ENCODE results near the gene SYT9. TPM values are rescaled to one million over a fixed set of nuclear protein-coding genes. Genes with fewer than 3 reads are reported as not detected.

SYT9 gene
- total and polyA plus RNA-seq, 8 donors: 0.10 to 0.89 (median 0.31) TPM; not detected in 3

DNA sequence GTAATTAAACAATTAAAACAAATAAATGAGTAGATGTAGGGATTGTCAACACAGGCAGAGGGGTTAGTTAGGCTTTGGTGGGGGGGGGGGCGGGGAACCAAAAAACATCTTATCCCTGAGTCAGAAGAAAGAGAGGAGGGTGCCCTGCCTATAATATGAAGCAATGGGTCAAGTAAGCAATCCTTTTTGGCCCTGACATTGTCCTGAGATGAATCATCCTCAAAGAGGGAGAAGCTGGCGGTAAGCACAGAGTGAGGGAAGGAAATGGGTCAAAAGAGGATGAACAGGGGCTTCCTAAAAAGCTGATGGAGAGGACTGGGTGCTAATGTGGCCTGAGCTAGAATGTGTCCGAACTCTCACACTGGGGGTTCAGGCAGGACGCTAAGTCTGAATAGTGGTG lies 238.3 kb downstream of the SYT9 start:
- Histone ChIP-seq H3K4me3 (no peak overlapping the region), H3K4me1 (peaks cover 0 to 10% (median 3%) of the 10 kb centered on the region in 4 donors), H3K36me3 (peaks cover 0 to 4% (median 0%) of the 10 kb centered on the region in 4 donors), H3K27me3 (no peaks in the 10 kb centered on the region), H3K9me3 (no peaks in the 10 kb centered on the region), H3K27ac (peak overlapping the region in 1 of 5 donors; percentile 32)
- DNase-seq: no peak
- WGBS, 5 donors: 76 to 91% (median 87%) methylated on average over 4 of the region's 4 CpGs
- TF ChIP-seq POLR2AphosphoS5 (IDR thresholded peaks at IDR 0.05) (no peak), EP300 (IDR thresholded peaks at IDR 0.05) (no peak), POLR2A (IDR thresholded peaks at IDR 0.05) (no peak)
- TF ChIP-seq, protein P1, sequence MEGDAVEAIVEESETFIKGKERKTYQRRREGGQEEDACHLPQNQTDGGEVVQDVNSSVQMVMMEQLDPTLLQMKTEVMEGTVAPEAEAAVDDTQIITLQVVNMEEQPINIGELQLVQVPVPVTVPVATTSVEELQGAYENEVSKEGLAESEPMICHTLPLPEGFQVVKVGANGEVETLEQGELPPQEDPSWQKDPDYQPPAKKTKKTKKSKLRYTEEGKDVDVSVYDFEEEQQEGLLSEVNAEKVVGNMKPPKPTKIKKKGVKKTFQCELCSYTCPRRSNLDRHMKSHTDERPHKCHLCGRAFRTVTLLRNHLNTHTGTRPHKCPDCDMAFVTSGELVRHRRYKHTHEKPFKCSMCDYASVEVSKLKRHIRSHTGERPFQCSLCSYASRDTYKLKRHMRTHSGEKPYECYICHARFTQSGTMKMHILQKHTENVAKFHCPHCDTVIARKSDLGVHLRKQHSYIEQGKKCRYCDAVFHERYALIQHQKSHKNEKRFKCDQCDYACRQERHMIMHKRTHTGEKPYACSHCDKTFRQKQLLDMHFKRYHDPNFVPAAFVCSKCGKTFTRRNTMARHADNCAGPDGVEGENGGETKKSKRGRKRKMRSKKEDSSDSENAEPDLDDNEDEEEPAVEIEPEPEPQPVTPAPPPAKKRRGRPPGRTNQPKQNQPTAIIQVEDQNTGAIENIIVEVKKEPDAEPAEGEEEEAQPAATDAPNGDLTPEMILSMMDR (IDR thresholded peaks at IDR 0.05): no peak
- intact Hi-C loops (cut with DNase I; ENCODE audit: low total_unique reads): no loop called here

DNA sequence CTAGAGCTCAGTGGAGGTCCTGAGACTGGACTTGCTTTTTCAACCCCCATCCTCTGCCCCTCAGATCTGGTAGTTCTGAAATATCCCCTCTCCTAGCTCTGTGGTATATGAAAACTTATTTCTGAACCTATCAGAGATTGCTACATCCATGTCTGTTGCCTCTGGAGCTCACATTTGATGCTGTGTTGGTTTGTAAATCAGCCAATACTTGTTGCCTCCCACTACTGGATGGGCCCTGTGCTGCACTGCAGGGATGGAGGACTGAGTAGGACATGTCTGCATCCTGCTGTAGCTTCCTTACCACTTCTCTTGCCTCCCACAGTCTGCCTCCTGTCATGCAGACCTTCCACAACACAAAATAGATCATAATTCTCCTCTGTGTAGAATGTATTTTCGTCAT lies 238.8 kb downstream of the SYT9 start:
- no peak overlapping the region for H3K4me3 ChIP-seq
- no peak for TF ChIP-seq EP300 (IDR thresholded peaks at IDR 0.05)
- no peak for TF ChIP-seq POLR2AphosphoS5 (IDR thresholded peaks at IDR 0.05)
- TF ChIP-seq, protein P1 (IDR thresholded peaks at IDR 0.05): no peak
- no peak for TF ChIP-seq POLR2A (IDR thresholded peaks at IDR 0.05)
- WGBS, 5 donors: 67 to 91% (median 89%) methylated on average over 1 of the region's 1 CpG
- H3K27me3 ChIP-seq: no peaks in the 10 kb centered on the region
- H3K36me3 ChIP-seq: peaks cover 0 to 4% (median 0%) of the 10 kb centered on the region in 4 donors
- intact Hi-C loops (cut with DNase I; ENCODE audit: low total_unique reads): no loop called here
- no peaks in the 10 kb centered on the region for H3K9me3 ChIP-seq
- DNase-seq: no peak
- peaks cover 0 to 10% (median 3%) of the 10 kb centered on the region in 4 donors for H3K4me1 ChIP-seq
- H3K27ac ChIP-seq: peak overlapping the region in 1 of 5 donors; percentile 32

DNA sequence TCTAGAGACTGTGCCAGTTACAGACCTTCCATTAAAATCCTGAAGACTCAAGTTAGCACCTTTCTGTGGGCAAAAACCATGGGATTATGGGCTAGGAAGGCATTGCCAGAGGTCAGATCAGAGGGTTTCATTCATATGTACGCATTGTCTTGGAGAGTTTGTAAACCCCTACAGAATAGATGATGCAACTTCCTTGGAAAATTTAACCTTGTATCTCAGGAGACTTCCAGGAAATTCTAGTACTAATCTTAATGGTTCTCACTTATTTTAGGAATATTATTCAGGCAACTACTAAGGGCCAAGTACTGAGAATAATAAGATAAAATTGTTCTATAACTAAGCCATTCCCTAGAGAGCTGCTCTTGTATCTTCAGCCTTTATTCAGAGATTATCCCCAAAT lies 240.5 kb downstream of the SYT9 start:
- no peak overlapping the region for H3K4me3 ChIP-seq
- no peak for DNase-seq
- peaks cover 0 to 10% (median 3%) of the 10 kb centered on the region in 4 donors for H3K4me1 ChIP-seq
- TF ChIP-seq POLR2A (IDR thresholded peaks at IDR 0.05): no peak
- TF ChIP-seq, protein P1 (IDR thresholded peaks at IDR 0.05): no peak
- TF ChIP-seq POLR2AphosphoS5 (IDR thresholded peaks at IDR 0.05): no peak
- TF ChIP-seq EP300 (IDR thresholded peaks at IDR 0.05): no peak
- no peaks in the 10 kb centered on the region for H3K9me3 ChIP-seq
- H3K36me3 ChIP-seq: peaks cover 0 to 9% (median 0%) of the 10 kb centered on the region in 4 donors
- WGBS, 5 donors: 75 to 100% (median 87%) methylated on average over 1 of the region's 1 CpG
- intact Hi-C loops (cut with DNase I; ENCODE audit: low total_unique reads): no loop called here
- H3K27me3 ChIP-seq: no peaks in the 10 kb centered on the region
- no peak overlapping the region for H3K27ac ChIP-seq

DNA sequence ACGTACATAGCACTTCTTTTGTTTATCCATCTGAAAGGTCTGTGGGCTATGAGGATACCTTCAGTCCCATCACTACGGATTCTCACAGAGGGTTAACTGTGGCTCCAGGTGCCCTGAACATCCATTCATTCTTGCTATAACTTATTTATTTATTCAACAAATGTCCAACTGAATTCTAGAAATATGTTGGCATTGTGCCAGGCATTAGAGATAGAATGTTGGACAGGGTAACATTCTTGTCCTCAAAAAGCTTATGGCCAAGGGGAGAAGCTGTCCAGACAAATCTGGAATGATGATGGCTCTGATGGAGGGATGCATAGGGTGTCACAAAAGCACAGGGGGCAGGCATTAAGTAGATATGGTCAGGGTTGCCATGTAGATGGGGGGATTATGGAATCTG lies 242.0 kb downstream of the SYT9 start:
- H3K27ac ChIP-seq: no peak overlapping the region
- H3K27me3 ChIP-seq: no peaks in the 10 kb centered on the region
- peaks cover 0 to 9% (median 0%) of the 10 kb centered on the region in 4 donors for H3K36me3 ChIP-seq
- intact Hi-C loops (cut with DNase I; ENCODE audit: low total_unique reads): no loop called here
- no peak for DNase-seq
- H3K9me3 ChIP-seq: no peaks in the 10 kb centered on the region
- 75 to 88% (median 82%) methylated on average over 2 of the region's 2 CpGs for WGBS, 5 donors
- TF ChIP-seq EP300 (IDR thresholded peaks at IDR 0.05) (no peak), POLR2A (IDR thresholded peaks at IDR 0.05) (no peak), POLR2AphosphoS5 (IDR thresholded peaks at IDR 0.05) (no peak)
- TF ChIP-seq, protein P1 (IDR thresholded peaks at IDR 0.05): no peak
- no peak overlapping the region for H3K4me3 ChIP-seq
- H3K4me1 ChIP-seq: peaks cover 0 to 10% (median 3%) of the 10 kb centered on the region in 4 donors

Data from stomach (tissue), 9 donors.